PC-9 (cell line): ENCODE results near the gene HNRNPK.

Experiments
- EZH2 ChIP-seq: fragments of 200-600 bp; sonication (generic); IDR thresholded peaks from 2 replicates; pipeline ENCODE4 v1.8.0; 2017; ENCODE audit warnings: antibody characterized with exemption, low read depth
- TF ChIP-seq, protein P1 (sequence below): fragments of 200-600 bp; sonication (generic); conservative IDR thresholded peaks from 2 replicates; pipeline ENCODE4 v1.6.1; 2017; ENCODE audit warnings: mixed run types, antibody characterized with exemption, mild to moderate bottlenecking, moderate library complexity

- TF ChIP-seq, protein P1, sequence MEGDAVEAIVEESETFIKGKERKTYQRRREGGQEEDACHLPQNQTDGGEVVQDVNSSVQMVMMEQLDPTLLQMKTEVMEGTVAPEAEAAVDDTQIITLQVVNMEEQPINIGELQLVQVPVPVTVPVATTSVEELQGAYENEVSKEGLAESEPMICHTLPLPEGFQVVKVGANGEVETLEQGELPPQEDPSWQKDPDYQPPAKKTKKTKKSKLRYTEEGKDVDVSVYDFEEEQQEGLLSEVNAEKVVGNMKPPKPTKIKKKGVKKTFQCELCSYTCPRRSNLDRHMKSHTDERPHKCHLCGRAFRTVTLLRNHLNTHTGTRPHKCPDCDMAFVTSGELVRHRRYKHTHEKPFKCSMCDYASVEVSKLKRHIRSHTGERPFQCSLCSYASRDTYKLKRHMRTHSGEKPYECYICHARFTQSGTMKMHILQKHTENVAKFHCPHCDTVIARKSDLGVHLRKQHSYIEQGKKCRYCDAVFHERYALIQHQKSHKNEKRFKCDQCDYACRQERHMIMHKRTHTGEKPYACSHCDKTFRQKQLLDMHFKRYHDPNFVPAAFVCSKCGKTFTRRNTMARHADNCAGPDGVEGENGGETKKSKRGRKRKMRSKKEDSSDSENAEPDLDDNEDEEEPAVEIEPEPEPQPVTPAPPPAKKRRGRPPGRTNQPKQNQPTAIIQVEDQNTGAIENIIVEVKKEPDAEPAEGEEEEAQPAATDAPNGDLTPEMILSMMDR, result no peak
- TF ChIP-seq EZH2, result no peak
Observed at GRCh38 chr9:83960991-83961390, 19.0 kb downstream of the HNRNPK start.
